WTC11 (cell line): ENCODE measurements around the gene PILRB.
"Not testable (repeated sequence)": the region's sequence is repeated elsewhere in the genome, so short reads cannot be mapped to it uniquely, and the experiment has no call there.

ENCODE experiments used
- CREB1 ChIP-seq: sonication (generic); formaldehyde crosslinking; IDR thresholded peaks from 2 replicates; pipeline ENCODE4 v1.8.0; 2023; ENCODE audit warnings: mild to moderate bottlenecking, missing genetic modification reagents
- SOX15 ChIP-seq: fragments of 250-450 bp; sonication (Bioruptor Pico); IDR thresholded peaks from 2 replicates; pipeline ENCODE4 v1.9.0; 2021; ENCODE audit warnings: mild to moderate bottlenecking
- TF ChIP-seq, protein P1 (sequence below): fragments of 200-600 bp; IDR thresholded peaks from 2 replicates; pipeline ENCODE4 v1.8.0; 2022; ENCODE audit warnings: antibody characterized with exemption
- TF ChIP-seq, protein P2 (sequence below): sonication (generic); formaldehyde crosslinking; IDR thresholded peaks from 2 replicates; pipeline ENCODE4 v1.8.1; 2023; ENCODE audit warnings: mild to moderate bottlenecking, missing genetic modification reagents, moderate library complexity

DNA sequence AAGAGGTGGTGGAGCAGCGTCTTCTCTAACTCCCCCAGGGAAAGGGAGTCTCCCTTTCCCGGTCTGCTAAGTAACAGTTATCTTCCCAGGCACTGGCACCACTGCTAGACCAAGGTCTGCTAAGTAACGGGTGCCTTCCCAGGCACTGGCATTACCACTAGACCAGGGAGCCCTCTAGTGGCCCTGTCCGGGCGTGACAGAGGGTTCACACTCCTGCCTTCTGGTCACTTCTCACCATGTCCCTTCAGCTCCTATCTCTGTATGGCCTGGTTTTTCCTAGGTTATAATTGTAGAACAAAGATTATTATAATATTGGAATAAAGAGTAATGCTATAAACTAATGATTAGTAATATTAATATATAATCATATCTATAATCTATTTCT, 12.6 kb upstream of the PILRB start:
- TF ChIP-seq SOX15 (CRISPR knock-in tag); CREB1: not testable (repeated sequence)
- TF ChIP-seq, protein P1, sequence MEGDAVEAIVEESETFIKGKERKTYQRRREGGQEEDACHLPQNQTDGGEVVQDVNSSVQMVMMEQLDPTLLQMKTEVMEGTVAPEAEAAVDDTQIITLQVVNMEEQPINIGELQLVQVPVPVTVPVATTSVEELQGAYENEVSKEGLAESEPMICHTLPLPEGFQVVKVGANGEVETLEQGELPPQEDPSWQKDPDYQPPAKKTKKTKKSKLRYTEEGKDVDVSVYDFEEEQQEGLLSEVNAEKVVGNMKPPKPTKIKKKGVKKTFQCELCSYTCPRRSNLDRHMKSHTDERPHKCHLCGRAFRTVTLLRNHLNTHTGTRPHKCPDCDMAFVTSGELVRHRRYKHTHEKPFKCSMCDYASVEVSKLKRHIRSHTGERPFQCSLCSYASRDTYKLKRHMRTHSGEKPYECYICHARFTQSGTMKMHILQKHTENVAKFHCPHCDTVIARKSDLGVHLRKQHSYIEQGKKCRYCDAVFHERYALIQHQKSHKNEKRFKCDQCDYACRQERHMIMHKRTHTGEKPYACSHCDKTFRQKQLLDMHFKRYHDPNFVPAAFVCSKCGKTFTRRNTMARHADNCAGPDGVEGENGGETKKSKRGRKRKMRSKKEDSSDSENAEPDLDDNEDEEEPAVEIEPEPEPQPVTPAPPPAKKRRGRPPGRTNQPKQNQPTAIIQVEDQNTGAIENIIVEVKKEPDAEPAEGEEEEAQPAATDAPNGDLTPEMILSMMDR: peak; percentile 66
- TF ChIP-seq, protein P2, sequence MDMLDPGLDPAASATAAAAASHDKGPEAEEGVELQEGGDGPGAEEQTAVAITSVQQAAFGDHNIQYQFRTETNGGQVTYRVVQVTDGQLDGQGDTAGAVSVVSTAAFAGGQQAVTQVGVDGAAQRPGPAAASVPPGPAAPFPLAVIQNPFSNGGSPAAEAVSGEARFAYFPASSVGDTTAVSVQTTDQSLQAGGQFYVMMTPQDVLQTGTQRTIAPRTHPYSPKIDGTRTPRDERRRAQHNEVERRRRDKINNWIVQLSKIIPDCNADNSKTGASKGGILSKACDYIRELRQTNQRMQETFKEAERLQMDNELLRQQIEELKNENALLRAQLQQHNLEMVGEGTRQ (CRISPR knock-in tag): not testable (repeated sequence)
